Measurements from ENCODE around the gene SGK2.
A peak's percentile ranks its signal among the peaks of the same experiment; 100 is the strongest.

The SGK2 gene

GRCh38 chr20:43558412-43559146 is at the start of gene SGK2:
SGK2 (plus strand) TSS chr20:43559027; CDS start chr20:43566496, 7,469 bp downstream.
- no peak for DNase-seq (ENCODE audit: low read depth)

DNA sequence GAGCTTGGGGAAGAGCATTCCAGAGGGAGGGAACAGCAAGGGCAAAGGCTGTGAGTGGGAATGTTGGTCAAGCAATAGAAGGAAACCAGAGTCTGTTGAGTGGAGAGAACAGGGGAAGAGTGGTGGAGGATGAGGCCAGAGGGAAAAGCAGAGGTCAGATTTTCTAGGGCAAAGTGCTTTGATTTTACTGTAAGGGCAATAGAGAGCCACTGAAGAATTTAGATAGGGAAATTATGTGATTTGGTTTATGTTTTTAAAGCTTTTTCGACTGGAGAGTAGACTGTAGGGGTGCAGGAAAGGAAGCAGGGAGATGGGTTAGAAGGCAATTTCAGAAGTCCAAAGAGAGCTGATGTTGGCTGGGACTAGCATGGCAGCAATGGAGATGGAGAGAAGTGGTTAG is 46.9 kb upstream of the SGK2 start:
- no peak for DNase-seq (ENCODE audit: low read depth)

DNA sequence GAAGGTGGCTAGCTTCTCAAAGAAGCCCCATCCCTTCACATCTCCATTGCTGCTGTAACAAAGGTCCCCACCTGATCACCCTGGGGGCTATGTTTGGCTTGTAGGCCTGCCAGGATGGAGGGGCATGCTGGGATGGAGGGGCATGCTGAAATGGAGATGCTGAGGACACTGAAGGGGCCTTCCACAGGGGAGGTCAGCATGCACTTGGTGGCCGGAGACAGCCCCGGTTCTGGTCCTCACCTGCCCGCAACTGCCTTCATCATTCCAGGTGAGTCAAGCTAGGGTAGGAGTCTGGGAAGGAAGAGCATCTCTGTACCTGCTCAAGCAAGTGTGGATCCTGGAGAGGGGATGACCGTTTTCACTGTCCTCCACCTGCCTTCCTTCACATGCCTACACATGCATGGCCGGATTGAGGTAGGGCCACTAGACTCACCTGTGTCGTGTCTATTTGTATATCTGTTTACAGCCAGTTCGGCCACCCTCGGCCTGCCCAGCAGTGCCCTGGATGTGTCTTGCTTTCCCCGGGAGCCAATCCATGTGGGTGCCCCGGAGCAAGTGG is 45.4 kb upstream of the SGK2 start:
- no peak for DNase-seq (ENCODE audit: low read depth)

GRCh38 chr20:43513931-43514647 is 44.7 kb upstream of the SGK2 start:
- DNase-seq (ENCODE audit: low read depth): peak; percentile 87

DNA sequence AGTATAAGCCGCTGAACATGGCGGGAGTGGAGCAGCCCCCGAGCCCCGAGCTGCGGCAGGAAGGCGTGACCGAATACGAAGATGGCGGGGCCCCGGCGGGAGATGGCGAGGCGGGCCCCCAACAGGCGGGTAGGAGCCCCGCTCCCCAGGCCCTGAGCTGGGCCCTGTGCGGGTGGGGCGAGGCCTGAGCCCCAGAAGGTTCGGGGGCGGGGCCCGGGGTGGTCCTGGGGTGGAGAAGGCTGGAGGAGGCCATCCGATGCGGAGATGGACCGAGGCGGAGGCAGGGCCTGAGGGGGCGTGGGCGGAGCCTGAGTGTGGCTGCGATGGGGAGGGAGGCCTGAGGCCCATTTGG is 44.2 kb upstream of the SGK2 start:
- no peak for DNase-seq (ENCODE audit: low read depth)

DNA sequence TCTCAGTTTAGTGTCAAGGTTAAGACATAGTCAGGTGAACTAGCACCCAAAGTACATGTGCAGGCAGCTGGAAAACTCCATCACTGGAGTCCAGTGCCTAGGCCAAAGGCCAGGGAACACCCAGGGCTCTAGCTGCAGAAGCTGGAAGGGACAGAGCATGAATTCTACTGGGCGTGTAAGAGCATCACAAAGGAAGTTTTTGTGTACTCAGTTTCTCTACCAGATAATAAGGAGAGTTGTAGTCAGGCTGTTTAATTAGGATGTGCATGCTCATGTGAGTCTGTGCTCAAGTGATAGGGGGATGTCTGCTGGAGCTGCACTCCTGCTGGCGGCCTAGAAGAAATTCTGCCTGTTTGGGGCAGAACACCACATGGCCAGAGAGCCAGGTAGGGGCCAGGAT is 43.2 kb upstream of the SGK2 start:
- DNase-seq (ENCODE audit: low read depth): no peak

DNA sequence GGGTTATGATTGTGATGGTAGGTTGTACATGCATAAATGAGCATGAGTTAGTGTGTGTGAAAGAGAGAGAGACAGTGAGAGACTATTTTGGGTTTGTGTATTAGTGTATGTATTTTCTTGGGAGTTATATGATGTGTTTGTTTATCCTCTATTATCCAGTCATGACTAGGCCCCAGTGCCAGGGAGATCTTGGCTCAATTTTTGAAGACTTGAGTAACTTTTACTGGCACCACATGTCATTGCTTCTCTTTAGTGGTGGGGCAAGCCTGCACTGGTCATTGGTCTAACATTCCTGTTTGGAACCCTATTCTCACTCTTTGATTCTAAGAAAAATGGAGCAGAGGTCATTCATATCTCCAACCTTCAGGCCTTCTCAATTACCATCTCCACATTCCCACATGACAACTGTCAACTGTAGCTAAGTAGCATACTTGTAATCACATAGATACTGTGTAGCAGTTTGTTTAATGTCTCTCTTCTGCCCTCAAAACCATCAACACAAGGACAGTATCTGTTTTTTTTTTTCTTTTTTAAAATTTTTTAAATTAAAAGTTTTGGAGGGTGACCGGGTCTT is 42.5 kb upstream of the SGK2 start:
- DNase-seq (ENCODE audit: low read depth): no peak

DNA sequence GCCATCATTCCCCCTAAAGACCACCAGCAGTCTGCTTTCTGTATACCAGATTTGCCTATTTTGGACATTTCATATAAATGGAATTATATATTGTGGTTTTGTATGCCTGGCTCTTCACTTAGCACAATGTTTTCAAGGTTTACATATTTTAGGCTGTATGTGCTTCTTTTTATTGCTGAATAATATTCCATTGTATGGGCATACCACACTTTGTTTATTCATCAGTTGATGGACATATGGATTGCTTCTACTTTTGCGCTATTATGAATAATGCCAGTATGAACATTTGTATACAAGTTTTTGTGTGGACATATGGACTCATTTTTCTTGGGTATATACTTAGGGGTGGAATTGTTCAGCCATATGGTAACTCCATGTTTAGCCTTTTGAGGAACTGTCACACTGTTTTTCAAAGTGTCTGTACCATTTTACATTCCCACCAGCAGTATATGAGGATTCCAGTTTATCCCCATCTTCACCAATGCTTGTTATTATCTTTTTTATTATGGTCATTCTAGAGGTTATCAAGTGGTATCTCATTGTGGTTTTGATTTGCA is 38.7 kb upstream of the SGK2 start:
- DNase-seq (ENCODE audit: low read depth): no peak

GRCh38 chr20:43525021-43525420 is 33.8 kb upstream of the SGK2 start:
- no peak for DNase-seq (ENCODE audit: low read depth)

- DNase-seq (ENCODE audit: low read depth): no peak
Observed at GRCh38 chr20:43528258-43528875, 30.5 kb upstream of the SGK2 start.

- no peak for DNase-seq (ENCODE audit: low read depth)
Observed at GRCh38 chr20:43529051-43529450, 29.8 kb upstream of the SGK2 start.

DNA sequence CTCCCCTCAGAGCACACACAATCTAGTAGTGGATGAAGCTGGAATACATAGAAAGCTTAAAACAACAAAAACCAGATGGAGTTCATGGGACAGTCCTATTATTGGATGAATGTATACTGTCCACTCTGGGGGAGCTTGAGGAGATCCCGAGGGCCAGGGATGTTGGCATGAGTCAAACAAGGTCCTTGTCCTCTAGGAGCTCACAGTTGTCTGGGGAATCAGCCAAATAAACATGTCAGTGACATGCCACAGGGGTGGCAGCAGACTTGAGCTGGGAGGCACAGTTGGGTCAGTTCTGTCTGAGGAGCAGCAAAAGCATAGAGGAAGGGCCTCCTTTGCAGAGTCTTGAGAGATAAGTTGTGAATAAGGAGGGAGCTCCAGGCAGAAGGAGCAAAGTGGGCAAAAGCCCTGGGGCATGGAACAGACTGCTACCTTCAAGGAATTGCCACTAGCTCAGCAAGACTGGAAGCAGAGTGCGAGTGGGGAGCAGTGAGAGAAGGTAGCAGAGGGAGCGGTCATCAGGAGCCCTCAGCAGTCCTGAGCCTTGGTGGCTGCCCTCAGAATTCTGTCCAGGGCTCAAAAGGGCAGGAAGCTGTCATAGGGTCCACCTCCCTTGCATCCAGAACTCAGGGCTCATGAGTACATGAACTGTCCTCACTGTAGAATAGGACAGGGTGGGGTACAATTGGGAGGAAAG is 29.2 kb upstream of the SGK2 start:
- no peak for DNase-seq (ENCODE audit: low read depth)

DNA sequence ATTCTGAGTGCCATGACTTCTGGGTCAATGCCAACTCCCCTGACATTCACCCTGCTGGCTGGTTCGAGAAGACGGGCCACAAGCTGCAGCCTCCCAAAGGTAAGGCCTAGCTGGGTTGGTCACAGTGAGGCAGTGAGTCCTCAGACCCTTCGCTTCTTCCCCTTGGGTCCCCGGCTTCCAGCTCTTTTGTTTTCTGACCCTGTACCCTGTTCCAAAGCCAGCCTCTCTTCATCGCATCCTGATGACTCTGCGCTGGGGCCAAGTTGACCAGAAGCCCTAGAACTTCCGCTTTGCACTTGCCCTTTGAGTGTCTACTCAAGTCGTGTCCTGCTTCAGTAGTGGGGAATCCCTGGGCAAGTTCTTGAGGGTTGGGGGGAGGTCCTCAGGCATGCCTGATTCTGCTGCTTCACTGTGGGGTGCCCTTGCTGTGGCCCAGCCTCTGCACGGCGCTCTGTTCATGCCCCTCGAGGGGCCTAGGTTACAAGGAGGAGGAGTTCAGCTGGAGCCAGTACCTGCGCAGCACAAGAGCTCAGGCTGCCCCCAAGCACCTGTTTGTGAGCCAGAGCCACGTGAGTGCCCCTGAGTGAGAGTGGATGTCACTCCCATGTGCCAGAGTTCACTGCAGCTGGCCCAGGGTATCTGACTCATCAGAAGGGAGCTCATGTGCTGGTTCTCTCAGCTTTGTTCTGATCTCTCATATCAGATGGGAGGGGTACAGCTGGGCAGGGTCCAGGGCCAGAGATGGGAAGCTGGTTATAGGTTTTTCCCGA is 28.3 kb upstream of the SGK2 start:
- DNase-seq (ENCODE audit: low read depth): no peak

- DNase-seq (ENCODE audit: low read depth): no peak
Observed at GRCh38 chr20:43531091-43531443, 27.8 kb upstream of the SGK2 start.

DNA sequence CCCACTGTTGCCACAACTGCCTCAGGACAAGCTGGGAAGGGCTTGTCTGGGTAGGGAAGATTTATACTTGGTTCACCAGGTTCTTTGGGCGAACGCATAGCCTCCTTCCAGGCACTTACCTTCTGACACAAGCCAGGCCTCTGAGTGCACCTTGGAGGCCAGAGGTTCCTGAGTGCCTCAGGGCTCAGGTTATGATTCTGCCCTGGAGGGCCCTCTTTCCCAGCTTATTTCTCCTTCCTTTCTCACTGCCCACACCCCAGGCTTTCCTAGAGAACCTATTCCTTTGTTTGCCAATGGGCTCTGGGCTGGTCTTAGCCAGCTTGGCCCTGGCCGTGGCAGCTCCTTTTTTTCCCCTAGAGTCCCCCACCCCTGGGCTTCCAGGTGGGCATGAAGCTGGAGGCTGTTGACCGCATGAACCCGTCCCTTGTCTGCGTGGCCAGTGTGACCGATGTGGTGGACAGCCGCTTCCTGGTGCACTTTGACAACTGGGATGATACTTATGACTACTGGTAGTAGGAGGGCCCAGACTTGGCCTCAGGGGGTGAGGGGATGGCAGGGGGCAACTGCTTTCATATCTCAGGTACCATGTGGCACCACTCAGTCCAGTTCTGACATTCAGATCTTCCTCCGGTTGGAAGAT is 26.3 kb upstream of the SGK2 start:
- DNase-seq (ENCODE audit: low read depth): no peak

GRCh38 chr20:43533060-43533459 is 25.8 kb upstream of the SGK2 start:
- DNase-seq (ENCODE audit: low read depth): no peak

DNA sequence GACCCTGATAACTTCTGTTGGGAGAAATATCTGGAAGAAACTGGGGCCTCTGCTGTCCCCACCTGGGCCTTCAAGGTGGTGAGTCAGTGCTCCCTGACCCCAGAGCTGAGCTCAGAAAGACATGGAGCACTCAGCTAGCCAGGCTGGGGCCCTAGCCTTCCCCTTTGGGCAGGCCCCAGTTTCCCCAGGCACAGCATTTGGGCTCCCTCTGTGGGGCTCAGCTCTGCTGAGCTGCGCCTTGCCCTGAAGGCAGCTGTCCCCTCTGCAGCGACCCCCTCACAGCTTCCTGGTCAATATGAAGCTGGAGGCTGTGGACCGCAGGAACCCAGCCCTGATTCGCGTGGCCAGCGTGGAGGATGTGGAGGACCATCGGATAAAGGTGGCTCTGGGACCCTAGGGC is 24.8 kb upstream of the SGK2 start:
- DNase-seq (ENCODE audit: low read depth): no peak

DNA sequence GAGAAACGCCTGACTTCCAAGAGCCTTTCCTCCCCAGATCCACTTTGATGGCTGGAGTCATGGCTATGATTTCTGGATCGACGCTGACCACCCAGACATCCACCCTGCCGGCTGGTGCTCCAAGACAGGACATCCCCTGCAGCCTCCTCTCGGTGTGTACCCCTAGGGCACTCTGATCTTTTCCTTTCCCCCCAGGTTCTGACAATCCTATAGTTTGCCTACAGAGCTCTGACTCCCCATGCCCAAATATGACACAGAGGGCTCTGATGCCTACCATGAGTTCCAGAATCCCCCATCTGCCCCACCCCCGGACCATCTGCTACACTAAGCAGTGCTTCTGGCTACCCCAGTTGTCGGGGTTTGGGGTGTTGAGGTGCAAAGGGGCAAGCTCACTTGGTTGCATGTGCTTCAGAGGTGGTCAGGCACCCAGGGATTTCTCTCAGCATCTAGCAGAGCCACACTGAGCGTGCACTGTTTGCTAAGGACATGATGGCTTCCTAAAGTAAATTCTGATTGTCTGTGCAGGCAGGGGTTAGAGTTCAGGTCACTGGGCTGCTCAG is 24.0 kb upstream of the SGK2 start:
- DNase-seq (ENCODE audit: low read depth): no peak

GRCh38 chr20:43535370-43536004 is 23.3 kb upstream of the SGK2 start:
- DNase-seq (ENCODE audit: low read depth): no peak

Data from stimulated activated CD4-positive, alpha-beta T cell treated with anti-CD3 and anti-CD28 coated beads, Interleukin-2, amount 100 ng/mL, for 4 hours (primary cell).